ENCODE data around the gene THAP7. TPM values are rescaled to one million over a fixed set of nuclear protein-coding genes. Genes with fewer than 3 reads are reported as not detected.
A peak's percentile ranks its signal among the peaks of the same experiment; 100 is the strongest.

THAP7 gene
- total RNA-seq, 1 donor from 2014 or later = 14.7 TPM

DNA sequence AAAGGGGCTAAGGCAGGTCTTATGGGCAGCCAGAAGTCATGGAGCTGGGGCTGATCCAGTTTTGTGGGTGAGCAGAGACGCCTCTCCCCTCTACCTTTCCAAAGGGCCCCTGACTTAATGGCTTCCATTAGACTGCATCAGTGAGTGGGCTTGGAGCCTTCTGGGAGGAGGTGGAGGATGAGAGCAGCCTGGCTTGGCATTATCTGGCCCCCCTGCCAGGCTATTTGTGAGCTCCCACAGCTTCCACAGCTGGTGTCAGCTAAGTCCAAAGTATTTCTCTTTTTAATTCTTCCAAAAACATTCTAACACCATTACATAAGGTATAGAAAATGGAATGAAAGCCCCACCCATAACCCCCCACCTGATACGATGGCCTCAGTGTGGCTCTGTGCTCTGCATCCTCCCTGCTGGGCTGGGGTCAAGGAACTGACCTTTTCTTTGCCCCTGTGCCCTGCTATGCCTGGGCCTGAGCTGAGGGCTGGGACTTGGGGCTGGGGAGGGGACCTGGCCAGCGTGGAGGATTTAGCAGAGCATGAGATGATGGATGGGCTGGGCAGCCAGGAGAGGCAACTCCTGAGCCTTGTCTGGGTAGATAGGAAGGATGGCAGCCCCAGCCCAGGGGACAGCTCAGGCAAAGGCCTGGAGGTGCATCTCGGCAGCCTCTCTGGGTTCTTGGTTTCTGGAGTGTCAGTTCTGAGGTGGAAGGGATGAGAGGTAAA, 30.8 kb downstream of the THAP7 start:
- Histone ChIP-seq H3K36me3 (no peaks in the 10 kb centered on the region), H3K9ac (no peak overlapping the region), H3F3A (ENCODE audit: low read depth) (peaks cover 60% of the 10 kb centered on the region), H3K4me3 (no peak overlapping the region), H3K27ac (peak overlapping the region; percentile 66), H3K79me2 (ENCODE audit: low read depth) (no peaks in the 10 kb centered on the region), H4K20me1 (ENCODE audit: low read depth) (peaks cover 8% of the 10 kb centered on the region), H2AFZ (replicated peaks) (no peak overlapping the region), H3K4me1 (peaks cover 56% of the 10 kb centered on the region), H3K27me3 (no peaks in the 10 kb centered on the region), H3K4me2 (peak overlapping the region; percentile 75), H3K9me3 (ENCODE audit: low read depth) (no peaks in the 10 kb centered on the region)
- H3K9me3 Mint-ChIP-seq = no peaks in the 10 kb centered on the region
- peak overlapping the region; percentile 23 for H3K27ac Mint-ChIP-seq
- H3K4me1 Mint-ChIP-seq = peaks cover 34% of the 10 kb centered on the region
- H3K36me3 Mint-ChIP-seq = no peaks in the 10 kb centered on the region
- peaks cover 15% of the 10 kb centered on the region for H3K27me3 Mint-ChIP-seq (ENCODE audit: insufficient read depth, low read depth)
- peak; percentile 81 for DNase-seq (ENCODE audit: low spot score)
- H3K4me3 Mint-ChIP-seq = peak overlapping the region; percentile 35
- TF ChIP-seq CTCF (IDR thresholded peaks at IDR 0.05) = no peak
- no peak for TF ChIP-seq EZH2phosphoT487 (IDR thresholded peaks at IDR 0.05)
- no peak for TF ChIP-seq EZH2 (IDR thresholded peaks at IDR 0.05)

DNA sequence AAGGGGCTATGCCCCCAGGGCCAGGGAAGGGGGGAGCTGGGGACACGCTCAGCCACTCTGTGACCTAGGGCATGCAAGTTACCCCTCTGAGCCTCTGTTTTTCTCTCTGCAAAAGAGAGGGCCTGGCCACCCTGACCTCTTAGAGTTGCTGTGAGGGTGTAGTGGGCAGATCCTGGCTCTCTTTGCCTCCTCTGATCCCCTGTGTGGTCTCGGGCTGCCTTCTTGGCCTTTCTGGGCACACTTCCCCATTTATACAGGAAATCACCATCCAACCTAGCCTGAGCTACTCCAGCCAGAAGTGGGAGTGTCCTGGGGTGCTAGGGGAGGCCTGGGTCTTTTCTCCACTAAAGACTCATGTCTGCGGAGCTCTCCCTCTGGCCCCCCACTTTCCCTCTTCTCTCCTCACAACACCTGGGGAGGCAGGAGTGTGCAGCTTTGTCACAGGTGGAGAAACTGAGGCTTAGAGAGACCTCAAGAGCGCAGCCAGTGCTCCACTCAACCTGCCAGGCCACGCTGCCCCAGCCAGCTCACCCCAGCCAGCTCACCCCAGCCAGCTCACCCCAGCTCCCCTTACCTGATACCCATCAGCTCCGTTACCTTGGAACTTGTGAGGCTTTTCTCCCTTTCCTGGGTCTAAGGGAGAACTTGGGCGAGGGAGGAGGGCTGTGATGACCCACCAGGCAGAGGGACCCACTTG, 33.5 kb downstream of the THAP7 start:
- Histone ChIP-seq H3K27me3 (peaks cover 25% of the 10 kb centered on the region), H4K20me1 (ENCODE audit: low read depth) (peaks cover 8% of the 10 kb centered on the region), H3K9ac (no peak overlapping the region), H3K36me3 (no peaks in the 10 kb centered on the region), H3K9me3 (ENCODE audit: low read depth) (no peaks in the 10 kb centered on the region), H3K27ac (no peak overlapping the region), H3F3A (ENCODE audit: low read depth) (peaks cover 70% of the 10 kb centered on the region), H3K4me1 (peaks cover 63% of the 10 kb centered on the region), H3K79me2 (ENCODE audit: low read depth) (no peaks in the 10 kb centered on the region), H2AFZ (replicated peaks) (no peak overlapping the region), H3K4me2 (peak overlapping the region; percentile 69), H3K4me3 (no peak overlapping the region)
- TF ChIP-seq EZH2 (IDR thresholded peaks at IDR 0.05) = no peak
- no peak for TF ChIP-seq CTCF (IDR thresholded peaks at IDR 0.05)
- TF ChIP-seq EZH2phosphoT487 (IDR thresholded peaks at IDR 0.05) = no peak
- no peak overlapping the region for H3K4me3 Mint-ChIP-seq
- no peak overlapping the region for H3K27ac Mint-ChIP-seq
- peaks cover 40% of the 10 kb centered on the region for H3K4me1 Mint-ChIP-seq
- no peaks in the 10 kb centered on the region for H3K36me3 Mint-ChIP-seq
- H3K27me3 Mint-ChIP-seq (ENCODE audit: insufficient read depth, low read depth) = peaks cover 23% of the 10 kb centered on the region
- DNase-seq (ENCODE audit: low spot score) = no peak
- H3K9me3 Mint-ChIP-seq = no peaks in the 10 kb centered on the region

DNA sequence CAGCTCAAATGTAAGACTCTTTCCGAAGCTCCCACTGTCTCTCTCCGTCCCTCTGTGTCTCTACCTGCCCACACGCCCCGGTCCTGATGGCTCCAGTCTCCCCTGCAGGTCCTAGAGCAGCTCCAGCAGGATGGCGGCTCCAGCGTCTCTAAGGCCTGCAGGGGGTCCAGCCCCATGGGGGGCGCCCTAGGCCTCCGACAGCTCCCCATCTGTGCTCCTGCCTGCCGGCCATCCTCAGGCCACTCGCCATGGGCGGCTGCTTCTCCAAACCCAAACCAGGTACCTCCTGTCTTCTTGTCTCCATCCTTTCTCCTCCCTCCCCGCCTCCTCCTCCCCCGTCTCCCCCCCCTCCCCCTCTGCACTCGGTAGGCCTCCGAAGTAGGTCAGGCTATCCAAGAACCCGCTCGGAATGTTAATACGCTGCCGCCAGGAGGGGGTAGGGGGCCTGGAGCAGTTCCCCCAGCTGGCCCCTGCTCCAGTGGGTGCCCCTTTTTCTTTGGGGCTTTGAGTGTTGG, 34.2 kb downstream of the THAP7 start:
- H3K9me3 ChIP-seq (ENCODE audit: low read depth) = no peaks in the 10 kb centered on the region
- H3K4me1 ChIP-seq = peaks cover 56% of the 10 kb centered on the region
- peaks cover 8% of the 10 kb centered on the region for H4K20me1 ChIP-seq (ENCODE audit: low read depth)
- TF ChIP-seq CTCF (IDR thresholded peaks at IDR 0.05) = peak; percentile 28
- TF ChIP-seq EZH2 (IDR thresholded peaks at IDR 0.05) = no peak
- Mint-ChIP-seq H3K9me3 (no peaks in the 10 kb centered on the region), H3K27me3 (ENCODE audit: insufficient read depth, low read depth) (peaks cover 24% of the 10 kb centered on the region), H3K27ac (no peak overlapping the region), H3K4me3 (peak overlapping the region; percentile 43), H3K4me1 (peaks cover 40% of the 10 kb centered on the region), H3K36me3 (no peaks in the 10 kb centered on the region)
- peak overlapping the region; percentile 69 for H3K4me2 ChIP-seq
- H3K4me3 ChIP-seq = no peak overlapping the region
- H3K27me3 ChIP-seq = peaks cover 31% of the 10 kb centered on the region
- H2AFZ ChIP-seq (replicated peaks) = no peak overlapping the region
- peaks cover 68% of the 10 kb centered on the region for H3F3A ChIP-seq (ENCODE audit: low read depth)
- H3K27ac ChIP-seq = no peak overlapping the region
- DNase-seq (ENCODE audit: low spot score) = peak; percentile 74
- H3K36me3 ChIP-seq = no peaks in the 10 kb centered on the region
- H3K79me2 ChIP-seq (ENCODE audit: low read depth) = no peaks in the 10 kb centered on the region
- no peak overlapping the region for H3K9ac ChIP-seq

Data from neural progenitor cell (in vitro differentiated cells).